ENCODE measurements around the gene PM20D2.

PM20D2 gene

DNA sequence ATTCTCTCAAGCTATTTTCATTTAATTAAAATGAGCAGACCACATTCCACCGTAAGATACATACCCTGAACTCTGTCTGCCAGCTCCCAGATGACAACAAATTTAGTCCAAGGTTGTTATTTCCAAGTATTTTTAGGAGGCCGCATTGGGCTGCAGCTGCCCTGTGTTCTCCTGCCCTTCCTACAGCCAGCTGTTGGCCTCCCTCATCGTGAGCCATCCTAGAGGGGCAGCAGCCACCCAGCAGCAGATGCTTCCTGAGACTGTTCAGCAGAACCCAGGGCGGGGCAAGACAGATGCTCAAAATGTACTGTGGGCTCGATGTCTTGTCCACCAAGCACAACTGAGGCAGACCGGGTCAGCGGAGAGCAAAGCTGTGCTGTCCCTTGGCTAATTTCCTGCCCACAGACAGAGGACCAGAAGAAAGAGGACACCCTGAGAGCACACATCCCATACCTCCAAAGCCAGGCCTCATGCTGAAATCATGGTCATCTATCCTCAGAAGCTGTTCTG lies 54.9 kb downstream of the PM20D2 start:
- no peaks in the 10 kb centered on the region for H3K36me3 ChIP-seq (ENCODE audit: control insufficient read depth, insufficient read depth, low read length)
- no peak overlapping the region for H3K9ac ChIP-seq
- no peak overlapping the region for H3K4me3 ChIP-seq (ENCODE audit: low read depth, low read length)
- no peak overlapping the region for H3K27ac ChIP-seq
- no peaks in the 10 kb centered on the region for H3K79me2 ChIP-seq
- H2AFZ ChIP-seq, result no peak overlapping the region
- H3K27me3 ChIP-seq (ENCODE audit: control insufficient read depth, insufficient read depth, low read length), result no peaks in the 10 kb centered on the region
- TF ChIP-seq, protein P1, sequence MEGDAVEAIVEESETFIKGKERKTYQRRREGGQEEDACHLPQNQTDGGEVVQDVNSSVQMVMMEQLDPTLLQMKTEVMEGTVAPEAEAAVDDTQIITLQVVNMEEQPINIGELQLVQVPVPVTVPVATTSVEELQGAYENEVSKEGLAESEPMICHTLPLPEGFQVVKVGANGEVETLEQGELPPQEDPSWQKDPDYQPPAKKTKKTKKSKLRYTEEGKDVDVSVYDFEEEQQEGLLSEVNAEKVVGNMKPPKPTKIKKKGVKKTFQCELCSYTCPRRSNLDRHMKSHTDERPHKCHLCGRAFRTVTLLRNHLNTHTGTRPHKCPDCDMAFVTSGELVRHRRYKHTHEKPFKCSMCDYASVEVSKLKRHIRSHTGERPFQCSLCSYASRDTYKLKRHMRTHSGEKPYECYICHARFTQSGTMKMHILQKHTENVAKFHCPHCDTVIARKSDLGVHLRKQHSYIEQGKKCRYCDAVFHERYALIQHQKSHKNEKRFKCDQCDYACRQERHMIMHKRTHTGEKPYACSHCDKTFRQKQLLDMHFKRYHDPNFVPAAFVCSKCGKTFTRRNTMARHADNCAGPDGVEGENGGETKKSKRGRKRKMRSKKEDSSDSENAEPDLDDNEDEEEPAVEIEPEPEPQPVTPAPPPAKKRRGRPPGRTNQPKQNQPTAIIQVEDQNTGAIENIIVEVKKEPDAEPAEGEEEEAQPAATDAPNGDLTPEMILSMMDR (IDR thresholded peaks at IDR 0.05), result no peak
- H3K9me3 ChIP-seq (ENCODE audit: control insufficient read depth, low read length), result no peaks in the 10 kb centered on the region
- H3K4me1 ChIP-seq, result no peaks in the 10 kb centered on the region
- no peak overlapping the region for H3K4me2 ChIP-seq (ENCODE audit: low read length)

- Histone ChIP-seq H3K27me3 (ENCODE audit: control insufficient read depth, insufficient read depth, low read length) (no peaks in the 10 kb centered on the region), H3K27ac (no peak overlapping the region), H3K4me3 (ENCODE audit: low read depth, low read length) (no peak overlapping the region), H2AFZ (no peak overlapping the region), H3K4me2 (ENCODE audit: low read length) (no peak overlapping the region), H3K9ac (no peak overlapping the region), H3K9me3 (ENCODE audit: control insufficient read depth, low read length) (no peaks in the 10 kb centered on the region), H3K79me2 (no peaks in the 10 kb centered on the region), H3K4me1 (no peaks in the 10 kb centered on the region), H3K36me3 (ENCODE audit: control insufficient read depth, insufficient read depth, low read length) (no peaks in the 10 kb centered on the region)
- TF ChIP-seq, protein P1 (IDR thresholded peaks at IDR 0.05), result no peak
These were observed 58.2 kb downstream of the PM20D2 start for GRCh38 chr6:89204096-89204495.

DNA sequence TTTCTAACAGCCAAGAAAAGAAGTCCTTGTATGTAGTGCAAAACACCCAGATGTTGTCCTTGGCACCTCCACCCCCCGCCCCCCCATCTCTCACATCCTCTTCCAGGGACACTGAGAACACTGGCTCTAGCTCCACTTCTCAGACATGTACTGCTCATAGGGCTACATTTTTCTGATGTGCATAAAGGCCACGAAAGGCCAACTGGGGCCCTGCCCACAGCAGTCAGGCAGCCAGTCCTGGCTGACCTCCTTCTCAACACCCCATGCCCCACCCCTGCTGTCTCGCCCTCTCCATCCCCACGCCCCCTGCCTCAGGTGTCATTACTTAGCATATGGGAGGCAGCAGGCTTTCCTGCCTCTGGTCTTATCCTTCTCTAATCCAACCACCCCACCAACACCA lies 60.0 kb downstream of the PM20D2 start:
- no peaks in the 10 kb centered on the region for H3K36me3 ChIP-seq (ENCODE audit: control insufficient read depth, insufficient read depth, low read length)
- H3K9ac ChIP-seq, result no peak overlapping the region
- no peaks in the 10 kb centered on the region for H3K27me3 ChIP-seq (ENCODE audit: control insufficient read depth, insufficient read depth, low read length)
- no peak overlapping the region for H3K4me3 ChIP-seq (ENCODE audit: low read depth, low read length)
- TF ChIP-seq, protein P1 (IDR thresholded peaks at IDR 0.05), result no peak
- H3K27ac ChIP-seq, result no peak overlapping the region
- H3K9me3 ChIP-seq (ENCODE audit: control insufficient read depth, low read length), result no peaks in the 10 kb centered on the region
- no peak overlapping the region for H2AFZ ChIP-seq
- H3K79me2 ChIP-seq, result no peaks in the 10 kb centered on the region
- no peaks in the 10 kb centered on the region for H3K4me1 ChIP-seq
- H3K4me2 ChIP-seq (ENCODE audit: low read length), result no peak overlapping the region

GRCh38 chr6:89208551-89208950 lies 62.7 kb downstream of the PM20D2 start:
- Histone ChIP-seq H3K79me2 (no peaks in the 10 kb centered on the region), H3K9ac (no peak overlapping the region), H3K27me3 (ENCODE audit: control insufficient read depth, insufficient read depth, low read length) (no peaks in the 10 kb centered on the region), H2AFZ (no peak overlapping the region), H3K36me3 (ENCODE audit: control insufficient read depth, insufficient read depth, low read length) (no peaks in the 10 kb centered on the region), H3K4me2 (ENCODE audit: low read length) (no peak overlapping the region), H3K27ac (no peak overlapping the region), H3K4me3 (ENCODE audit: low read depth, low read length) (no peak overlapping the region), H3K4me1 (no peaks in the 10 kb centered on the region), H3K9me3 (ENCODE audit: control insufficient read depth, low read length) (no peaks in the 10 kb centered on the region)
- TF ChIP-seq, protein P1 (IDR thresholded peaks at IDR 0.05), result no peak

- H3K4me1 ChIP-seq, result no peaks in the 10 kb centered on the region
- H3K9me3 ChIP-seq (ENCODE audit: control insufficient read depth, low read length), result no peaks in the 10 kb centered on the region
- TF ChIP-seq, protein P1 (IDR thresholded peaks at IDR 0.05), result no peak
- no peak overlapping the region for H3K4me3 ChIP-seq (ENCODE audit: low read depth, low read length)
- no peak overlapping the region for H2AFZ ChIP-seq
- no peak overlapping the region for H3K9ac ChIP-seq
- no peaks in the 10 kb centered on the region for H3K79me2 ChIP-seq
- H3K36me3 ChIP-seq (ENCODE audit: control insufficient read depth, insufficient read depth, low read length), result no peaks in the 10 kb centered on the region
- no peak overlapping the region for H3K4me2 ChIP-seq (ENCODE audit: low read length)
- no peaks in the 10 kb centered on the region for H3K27me3 ChIP-seq (ENCODE audit: control insufficient read depth, insufficient read depth, low read length)
- H3K27ac ChIP-seq, result no peak overlapping the region
These were observed 63.6 kb downstream of the PM20D2 start for GRCh38 chr6:89209457-89209856.
